ENCODE data around the gene DEXI. TPM values are rescaled to one million over a fixed set of nuclear protein-coding genes. Genes with fewer than 3 reads are reported as not detected.

The DEXI gene
- total and polyA plus RNA-seq, 9 of the 15 experiments (the other 6 are each of a cell fraction or from before 2014, with no cell fraction given), result 2.9 to 40.1 (median 22.0) TPM

DNA sequence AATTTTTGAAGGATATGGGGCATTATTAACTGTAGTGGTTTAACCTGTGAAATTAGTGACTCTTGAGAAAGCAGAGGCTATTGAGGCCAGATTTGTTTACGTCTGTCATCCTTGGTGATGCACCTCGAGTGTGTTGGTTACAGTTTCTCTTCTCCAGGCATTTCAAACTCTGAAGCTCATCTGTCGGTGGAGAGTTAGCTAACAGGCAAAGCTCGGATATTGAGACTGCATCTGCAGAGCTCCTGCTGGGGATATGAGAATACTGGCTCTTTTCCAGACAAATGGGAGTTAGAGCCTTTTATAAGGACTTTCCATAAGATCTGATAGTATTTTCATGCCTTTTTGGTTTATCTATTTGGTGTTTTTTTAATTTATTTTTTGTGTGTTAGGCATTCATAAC, 8.8 kb upstream of the DEXI start:
- Histone ChIP-seq H3K9me3 (replicated peaks; ENCODE audit: control insufficient read depth, insufficient read depth, low read depth, low read length) (no peaks in the 10 kb centered on the region), H3K79me2 (ENCODE audit: control insufficient read depth, insufficient read depth, low read length) (peaks cover 49% of the 10 kb centered on the region), H3K4me1 (replicated peaks in 1 of 2; ENCODE audit: control insufficient read depth in 2 of 2, insufficient read depth in 2 of 2, low read length in 2 of 2) (peaks cover 12 to 17% of the 10 kb centered on the region in 2 experiments; a peak in 3 of 5 replicates), H3K9ac (ENCODE audit: insufficient read depth in 1 of 2, low read depth in 2 of 2, low read length in 2 of 2) (no peak overlapping the region), H3K4me2 (ENCODE audit: insufficient read depth, low read length) (no peak overlapping the region), H3K4me3 (no peak overlapping the region), H3K36me3 (ENCODE audit: control insufficient read depth, insufficient read depth, low read length) (no peaks in the 10 kb centered on the region), H3K27ac (ENCODE audit: extremely low read depth, low read depth, low read length) (no peak overlapping the region), H3K27me3 (ENCODE audit: control insufficient read depth in 2 of 2, insufficient read depth in 2 of 2, low read length in 2 of 2) (no peaks in the 10 kb centered on the region), H4K20me1 (replicated peaks; ENCODE audit: control insufficient read depth, insufficient read depth, low read length) (peaks cover 19% of the 10 kb centered on the region), H3K9me1 (ENCODE audit: control insufficient read depth, insufficient read depth, low read length) (no peaks in the 10 kb centered on the region), H2AFZ (ENCODE audit: low read depth, low read length) (no peak overlapping the region)
- ChIA-PET POLR2A (interaction anchor here (0.7 kb wide), 1 partner anchor 421 kb away, joined by 3 read pairs; no protein-coding TSS in a partner anchor), CTCF (ENCODE audit: low intra/inter-chr PET ratio) (no interaction called here)
- 54% methylated on average over 4 of the region's 4 CpGs for WGBS (ENCODE audit: insufficient coverage, low coverage, missing lambda C conversion rate)
- ATAC-seq (no peak), FAIRE-seq (no peak), DNase-seq (ENCODE audit: extremely low read depth in 1 of 4, low spot score in 3 of 4) (no peak)
- no TSS peak for BruUV-seq (replicated peaks)
- in situ Hi-C loops (cut with MboI), result loop anchor here (10.0 to 25.0 kb wide), 3 partner anchors 586 to 864 kb away; partner anchors contain the start of gene SNN
- intact Hi-C loops (cut with micrococcal nuclease), result loop anchor here (5.0 kb wide), 1 partner anchor 421 kb away; no protein-coding TSS in a partner anchor
- TF ChIP-seq ZNF23 (CRISPR knock-in tag; IDR thresholded peaks at IDR 0.05), result no peak
- TF ChIP-seq ZNF184 (CRISPR knock-in tag; IDR thresholded peaks at IDR 0.05), result no peak
- no peak for TF ChIP-seq TFAP4 (CRISPR knock-in tag; IDR thresholded peaks at IDR 0.05; ENCODE audit: borderline replicate concordance)
- no peak for TF ChIP-seq ZNF217 (CRISPR knock-in tag; IDR thresholded peaks at IDR 0.05)
- no peak for TF ChIP-seq NBN (IDR thresholded peaks at IDR 0.05; ENCODE audit: low read depth)
- no peak for TF ChIP-seq ZNF311 (CRISPR knock-in tag; IDR thresholded peaks at IDR 0.05)
- TF ChIP-seq ZNF707 (CRISPR knock-in tag; conservative IDR thresholded peaks at IDR 0.05), result no peak
- no peak for TF ChIP-seq HOMEZ (CRISPR knock-in tag; IDR thresholded peaks at IDR 0.05)
- TF ChIP-seq, protein P1, sequence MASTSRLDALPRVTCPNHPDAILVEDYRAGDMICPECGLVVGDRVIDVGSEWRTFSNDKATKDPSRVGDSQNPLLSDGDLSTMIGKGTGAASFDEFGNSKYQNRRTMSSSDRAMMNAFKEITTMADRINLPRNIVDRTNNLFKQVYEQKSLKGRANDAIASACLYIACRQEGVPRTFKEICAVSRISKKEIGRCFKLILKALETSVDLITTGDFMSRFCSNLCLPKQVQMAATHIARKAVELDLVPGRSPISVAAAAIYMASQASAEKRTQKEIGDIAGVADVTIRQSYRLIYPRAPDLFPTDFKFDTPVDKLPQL (IDR thresholded peaks at IDR 0.05; ENCODE audit: extremely low read depth, insufficient read length), result no peak
- TF ChIP-seq HNRNPL (IDR thresholded peaks at IDR 0.05; ENCODE audit: low read depth, low read length), result no peak
- TF ChIP-seq ZBTB8A (IDR thresholded peaks at IDR 0.05; ENCODE audit: partially characterized antibody), result no peak
- no peak for TF ChIP-seq POLR3A (IDR thresholded peaks at IDR 0.05; ENCODE audit: borderline replicate concordance, extremely low read depth, insufficient read depth, insufficient read length)
- TF ChIP-seq PHF20 (IDR thresholded peaks at IDR 0.05; ENCODE audit: partially characterized antibody), result no peak
- TF ChIP-seq SAFB (IDR thresholded peaks at IDR 0.05; ENCODE audit: borderline replicate concordance, low read depth, low read length), result no peak
- TF ChIP-seq, protein P2, sequence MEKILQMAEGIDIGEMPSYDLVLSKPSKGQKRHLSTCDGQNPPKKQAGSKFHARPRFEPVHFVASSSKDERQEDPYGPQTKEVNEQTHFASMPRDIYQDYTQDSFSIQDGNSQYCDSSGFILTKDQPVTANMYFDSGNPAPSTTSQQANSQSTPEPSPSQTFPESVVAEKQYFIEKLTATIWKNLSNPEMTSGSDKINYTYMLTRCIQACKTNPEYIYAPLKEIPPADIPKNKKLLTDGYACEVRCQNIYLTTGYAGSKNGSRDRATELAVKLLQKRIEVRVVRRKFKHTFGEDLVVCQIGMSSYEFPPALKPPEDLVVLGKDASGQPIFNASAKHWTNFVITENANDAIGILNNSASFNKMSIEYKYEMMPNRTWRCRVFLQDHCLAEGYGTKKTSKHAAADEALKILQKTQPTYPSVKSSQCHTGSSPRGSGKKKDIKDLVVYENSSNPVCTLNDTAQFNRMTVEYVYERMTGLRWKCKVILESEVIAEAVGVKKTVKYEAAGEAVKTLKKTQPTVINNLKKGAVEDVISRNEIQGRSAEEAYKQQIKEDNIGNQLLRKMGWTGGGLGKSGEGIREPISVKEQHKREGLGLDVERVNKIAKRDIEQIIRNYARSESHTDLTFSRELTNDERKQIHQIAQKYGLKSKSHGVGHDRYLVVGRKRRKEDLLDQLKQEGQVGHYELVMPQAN (IDR thresholded peaks at IDR 0.05; ENCODE audit: borderline replicate concordance), result no peak
- no peak for TF ChIP-seq PTBP1 (IDR thresholded peaks at IDR 0.05; ENCODE audit: low read depth, low read length)
- no peak for TF ChIP-seq ZNF79 (CRISPR knock-in tag; IDR thresholded peaks at IDR 0.05; ENCODE audit: low read depth)
- no peak for TF ChIP-seq GATAD2B (IDR thresholded peaks at IDR 0.05; ENCODE audit: borderline replicate concordance)
- TF ChIP-seq MEIS2 (IDR thresholded peaks at IDR 0.05; ENCODE audit: partially characterized antibody), result no peak

Data from K562 (cell line).